Natural killer cell (primary cell): ENCODE results near the gene LTN1. TPM values are rescaled to one million over a fixed set of nuclear protein-coding genes. Genes with fewer than 3 reads are reported as not detected.

Experiments used
- ATAC-seq, 3 donors: fragments of 150-1000 bp in 2 of 3; fragments of 200-7000 bp in 1 of 3; cut with Tn5 transposase; 1 replicate in 1 of 3; 2 replicates in 2 of 3; pipeline ENCODE4 v1.10.0; 2021; ENCODE audit warnings: mild to moderate bottlenecking in 2 of 3, moderate library complexity in 2 of 3
- DNase-seq, 2 donors: peaks; one replicate each; pipeline versions ENCODE4 v3.0.0 to v3.0.0-alpha.2; 2013 to 2021; ENCODE audit warnings: mixed read lengths in 1 of 2
- H3K27ac ChIP-seq: one replicate; pipeline ENCODE4 v1.5.1; 2013; ENCODE audit warnings: mild to moderate bottlenecking, low read length
- H3K27me3 ChIP-seq: one replicate; pipeline ENCODE4 v1.6.1; 2013; ENCODE audit warnings: low read length; ENCODE audit not compliant: control insufficient read depth, insufficient read depth
- H3K36me3 ChIP-seq: one replicate; pipeline ENCODE4 v1.6.1; 2013; ENCODE audit warnings: low read length; ENCODE audit not compliant: control insufficient read depth, insufficient read depth
- H3K4me1 ChIP-seq: one replicate; pipeline ENCODE4 v1.6.1; 2013; ENCODE audit warnings: low read length; ENCODE audit not compliant: control insufficient read depth, insufficient read depth
- H3K4me3 ChIP-seq: one replicate; pipeline ENCODE4 v1.5.1; 2013; ENCODE audit warnings: low read length
- H3K9me3 ChIP-seq: one replicate; pipeline ENCODE4 v1.6.1; 2013; ENCODE audit warnings: low read length; ENCODE audit not compliant: control insufficient read depth, insufficient read depth
- H3K27ac Mint-ChIP-seq, 2 donors: one replicate each; pipeline ENCODE4 v1.8.0; 2022; ENCODE audit warnings: mild to moderate bottlenecking in 2 of 2, mixed read lengths in 2 of 2, moderate library complexity in 1 of 2
- H3K27me3 Mint-ChIP-seq, 2 donors: one replicate each; pipeline ENCODE4 v1.8.0; 2022; ENCODE audit warnings: low read depth in 2 of 2, mixed read lengths in 2 of 2
- H3K36me3 Mint-ChIP-seq: one replicate; pipeline ENCODE4 v1.8.0; 2022; ENCODE audit warnings: mixed read lengths
- H3K4me1 Mint-ChIP-seq, 2 donors: one replicate each; pipeline ENCODE4 v1.8.0; 2022; ENCODE audit warnings: mixed read lengths in 2 of 2
- H3K4me3 Mint-ChIP-seq: one replicate; pipeline ENCODE4 v1.8.0; 2022; ENCODE audit warnings: mild to moderate bottlenecking, moderate library complexity, mixed read lengths
- H3K9me3 Mint-ChIP-seq, 2 donors: one replicate each; pipeline ENCODE4 v1.8.0; 2022; ENCODE audit warnings: mixed read lengths in 2 of 2
- CTCF ChIP-seq: fragments of 200-600 bp; IDR thresholded peaks from one replicate; pipeline ENCODE4 v1.8.0; 2022; ENCODE audit warnings: antibody characterized with exemption
- WGBS: methylation state at CpG from one replicate; pipeline ENCODE4 v1.1.7; 2013; ENCODE audit warnings: missing lambda C conversion rate; ENCODE audit not compliant: insufficient coverage; 5-methylcytosine and 5-hydroxymethylcytosine counted together
- intact Hi-C: fragments of 100-400 bp; cut with micrococcal nuclease; formaldehyde crosslinking; loops from one replicate; pipeline ENCODE4 v1.14.2; 2022
- total RNA-seq, 4 donors: library from RNA; stranded (reverse); fragments of 120-200 nt in 1 of 4; gene quantifications; one replicate each; pipeline versions ENCODE4 v1.2.3 to v1.2.4, GENCODE V29; 2013 to 2022

The LTN1 gene
- total RNA-seq, 3 donors from 2014 or later (not counting 1 experiment from before 2014, with no cell fraction given): 33.7 to 43.1 (median 35.0) TPM

- no peaks in the 10 kb centered on the region for H3K9me3 Mint-ChIP-seq
- H3K27me3 Mint-ChIP-seq: no peaks in the 10 kb centered on the region
- no peak for DNase-seq
- Histone ChIP-seq H3K4me1 (no peaks in the 10 kb centered on the region), H3K9me3 (no peaks in the 10 kb centered on the region), H3K27me3 (no peaks in the 10 kb centered on the region), H3K4me3 (no peak overlapping the region), H3K36me3 (peaks cover 82% of the 10 kb centered on the region), H3K27ac (no peak overlapping the region)
- intact Hi-C loops: no loop called here
- H3K4me1 Mint-ChIP-seq: peaks cover 2 to 20% of the 10 kb centered on the region in 2 donors
- no peak overlapping the region for H3K27ac Mint-ChIP-seq
- H3K36me3 Mint-ChIP-seq: peaks cover 8% of the 10 kb centered on the region
- no peak for TF ChIP-seq CTCF
- no peak overlapping the region for H3K4me3 Mint-ChIP-seq
- ATAC-seq: no peak
- 100% methylated on average over 1 of the region's 1 CpG for whole genome bisulfite sequencing
Measured at GRCh38 chr21:28952686-28953085, 40.0 kb downstream of the LTN1 start.

DNA sequence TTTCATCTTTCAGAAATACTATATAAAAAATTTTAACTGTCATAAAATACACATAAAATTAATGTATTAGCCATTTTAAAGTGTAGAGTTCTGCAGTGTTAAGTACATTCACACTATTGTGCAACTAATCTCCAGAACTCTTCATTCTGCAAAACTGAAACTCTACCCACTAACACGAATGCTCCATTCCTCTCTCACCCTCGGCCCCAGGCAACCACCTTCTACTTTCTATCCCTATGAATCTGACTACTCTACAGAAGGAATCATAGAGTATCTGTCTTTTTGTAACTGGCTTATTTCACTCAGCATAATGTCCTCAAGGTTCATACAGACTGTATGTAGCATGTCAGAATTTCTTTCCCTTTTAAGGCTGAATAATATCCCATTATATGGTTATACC lies 43.4 kb downstream of the LTN1 start:
- whole genome bisulfite sequencing: 80% methylated on average over 2 of the region's 2 CpGs
- no peaks in the 10 kb centered on the region for H3K9me3 Mint-ChIP-seq
- no peaks in the 10 kb centered on the region for H3K27me3 Mint-ChIP-seq
- no peaks in the 10 kb centered on the region for H3K36me3 Mint-ChIP-seq
- peaks cover 0 to 7% of the 10 kb centered on the region in 2 donors for H3K4me1 Mint-ChIP-seq
- intact Hi-C loops: no loop called here
- H3K36me3 ChIP-seq: peaks cover 87% of the 10 kb centered on the region
- H3K27ac ChIP-seq: no peak overlapping the region
- H3K27me3 ChIP-seq: no peaks in the 10 kb centered on the region
- DNase-seq (no peak), ATAC-seq (no peak)
- no peak for TF ChIP-seq CTCF
- no peaks in the 10 kb centered on the region for H3K4me1 ChIP-seq
- no peak overlapping the region for H3K4me3 Mint-ChIP-seq
- no peak overlapping the region for H3K4me3 ChIP-seq
- H3K27ac Mint-ChIP-seq: no peak overlapping the region
- no peaks in the 10 kb centered on the region for H3K9me3 ChIP-seq

- Mint-ChIP-seq H3K4me3 (no peak overlapping the region), H3K36me3 (no peaks in the 10 kb centered on the region), H3K9me3 (no peaks in the 10 kb centered on the region), H3K4me1 (no peaks in the 10 kb centered on the region), H3K27me3 (no peaks in the 10 kb centered on the region), H3K27ac (peak overlapping the region in 1 of 2 donors; percentile 14)
- intact Hi-C loops: no loop called here
- no peak for ATAC-seq
- Histone ChIP-seq H3K4me3 (no peak overlapping the region), H3K9me3 (no peaks in the 10 kb centered on the region), H3K27me3 (no peaks in the 10 kb centered on the region), H3K27ac (no peak overlapping the region), H3K4me1 (no peaks in the 10 kb centered on the region), H3K36me3 (peaks cover 86% of the 10 kb centered on the region)
- TF ChIP-seq CTCF: no peak
- DNase-seq: no peak
Measured at GRCh38 chr21:28944296-28944695, 48.4 kb downstream of the LTN1 start.

DNA sequence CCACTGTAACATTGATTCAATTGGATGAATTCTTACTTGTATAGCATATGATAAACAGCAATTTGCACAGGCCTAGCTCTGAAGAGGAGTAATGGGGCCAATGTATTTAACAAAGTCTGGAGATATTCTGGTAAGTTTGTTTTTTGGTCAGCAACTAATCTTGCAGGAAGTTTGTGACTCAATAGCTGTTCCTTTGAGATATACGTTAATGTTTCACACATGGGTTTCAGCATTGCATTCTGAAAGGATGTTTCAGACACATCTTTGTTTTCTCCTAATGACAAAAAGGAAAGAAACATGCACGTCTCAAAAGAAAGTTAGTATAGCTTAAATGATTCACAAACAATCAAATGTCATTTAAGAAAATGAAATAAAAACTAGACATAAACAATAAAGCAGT lies 49.0 kb downstream of the LTN1 start:
- Histone ChIP-seq H3K4me1 (no peaks in the 10 kb centered on the region), H3K36me3 (peaks cover 80% of the 10 kb centered on the region), H3K9me3 (no peaks in the 10 kb centered on the region), H3K27ac (no peak overlapping the region), H3K4me3 (no peak overlapping the region), H3K27me3 (no peaks in the 10 kb centered on the region)
- Mint-ChIP-seq H3K36me3 (no peaks in the 10 kb centered on the region), H3K9me3 (no peaks in the 10 kb centered on the region), H3K27ac (peak overlapping the region in 1 of 2 donors; percentile 14), H3K4me1 (no peaks in the 10 kb centered on the region), H3K27me3 (no peaks in the 10 kb centered on the region), H3K4me3 (no peak overlapping the region)
- TF ChIP-seq CTCF: no peak
- intact Hi-C loops: no loop called here
- ATAC-seq (no peak), DNase-seq (no peak)
- WGBS: 45% methylated on average over 1 of the region's 2 CpGs
